Tibial nerve (tissue), 3 donors: Measurements from ENCODE around the gene BSPRY.

Source experiments
- POLR2A ChIP-seq, 2 donors: fragments of 450-650 bp; IDR thresholded peaks; one replicate each; pipeline ENCODE4 v1.6.1; 2017; ENCODE audit warnings: antibody characterized with exemption in 2 of 2, mild to moderate bottlenecking in 2 of 2, moderate library complexity in 2 of 2
- TF ChIP-seq, protein P1 (sequence below), 5 experiments: fragments of 200-600 bp in 3 of 5; fragments of 450-650 bp in 2 of 5; sonication (generic) in 3 of 5; IDR thresholded peaks; one replicate each; pipeline ENCODE4 v1.5.1; 2016 to 2019; ENCODE audit warnings: antibody characterized with exemption in 5 of 5, mild to moderate bottlenecking in 3 of 5, moderate library complexity in 2 of 5

DNA sequence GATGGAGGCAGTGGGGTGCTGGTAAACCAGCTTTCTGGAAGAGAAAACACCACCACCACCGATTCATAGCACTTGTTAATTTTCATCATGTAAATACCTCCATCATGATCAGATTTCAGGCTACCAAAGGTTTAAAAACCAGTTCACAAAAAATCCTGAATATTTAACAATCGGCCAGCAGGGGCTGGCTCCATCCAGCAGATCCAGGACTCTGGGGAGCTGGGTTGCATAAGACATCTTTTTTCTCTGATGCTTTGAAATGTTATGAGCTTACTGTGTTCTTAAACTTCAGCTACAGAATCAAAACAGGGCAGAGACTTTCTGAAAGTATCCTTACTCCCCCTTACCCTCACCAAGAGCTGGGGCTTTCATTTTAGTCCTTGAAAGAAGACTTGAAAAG lies 31.6 kb upstream of the BSPRY start:
- TF ChIP-seq, protein P1, sequence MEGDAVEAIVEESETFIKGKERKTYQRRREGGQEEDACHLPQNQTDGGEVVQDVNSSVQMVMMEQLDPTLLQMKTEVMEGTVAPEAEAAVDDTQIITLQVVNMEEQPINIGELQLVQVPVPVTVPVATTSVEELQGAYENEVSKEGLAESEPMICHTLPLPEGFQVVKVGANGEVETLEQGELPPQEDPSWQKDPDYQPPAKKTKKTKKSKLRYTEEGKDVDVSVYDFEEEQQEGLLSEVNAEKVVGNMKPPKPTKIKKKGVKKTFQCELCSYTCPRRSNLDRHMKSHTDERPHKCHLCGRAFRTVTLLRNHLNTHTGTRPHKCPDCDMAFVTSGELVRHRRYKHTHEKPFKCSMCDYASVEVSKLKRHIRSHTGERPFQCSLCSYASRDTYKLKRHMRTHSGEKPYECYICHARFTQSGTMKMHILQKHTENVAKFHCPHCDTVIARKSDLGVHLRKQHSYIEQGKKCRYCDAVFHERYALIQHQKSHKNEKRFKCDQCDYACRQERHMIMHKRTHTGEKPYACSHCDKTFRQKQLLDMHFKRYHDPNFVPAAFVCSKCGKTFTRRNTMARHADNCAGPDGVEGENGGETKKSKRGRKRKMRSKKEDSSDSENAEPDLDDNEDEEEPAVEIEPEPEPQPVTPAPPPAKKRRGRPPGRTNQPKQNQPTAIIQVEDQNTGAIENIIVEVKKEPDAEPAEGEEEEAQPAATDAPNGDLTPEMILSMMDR (IDR thresholded peaks at IDR 0.05) = peak in 1 of 5 experiments; percentile 11
- no peak for TF ChIP-seq POLR2A (IDR thresholded peaks at IDR 0.05)
